ENCODE results near the gene OPN1LW.

GRCh38 chrX:154094833-154095232 is 49.2 kb upstream of the OPN1LW start:
- TF ChIP-seq POLR2A (IDR thresholded peaks at IDR 0.05) (no peak), CTCF (IDR thresholded peaks at IDR 0.05) (no peak)

All from suprapubic skin (tissue), 3 donors.